ENCODE measurements around the gene MAP2K1.
"Not testable (repeated sequence)": the region's sequence is repeated elsewhere in the genome, so short reads cannot be mapped to it uniquely, and the experiment has no call there.

Gene MAP2K1

GRCh38 chr15:66452971-66453580 lies 66.4 kb downstream of the MAP2K1 start:
- TF ChIP-seq ZNF274 (IDR thresholded peaks at IDR 0.05; ENCODE audit: low read depth, low read length) (no peak), YY1 (IDR thresholded peaks at IDR 0.05; ENCODE audit: insufficient read depth, insufficient read length) (no peak), SUZ12 (IDR thresholded peaks at IDR 0.05; ENCODE audit: extremely low read depth, insufficient read depth, insufficient read length) (no peak)
- Histone ChIP-seq H3K36me3 (ENCODE audit: insufficient read depth, insufficient read length, low read length) (peaks cover 24% of the 10 kb centered on the region), H3K27me3 (ENCODE audit: insufficient read depth, insufficient read length) (no peaks in the 10 kb centered on the region), H3K9ac (ENCODE audit: insufficient read length, low read depth) (no peak overlapping the region), H3K4me3 (ENCODE audit: insufficient read length, low read depth) (no peak overlapping the region), H3K4me1 (ENCODE audit: insufficient read depth, insufficient read length) (no peaks in the 10 kb centered on the region), H3K9me3 (ENCODE audit: insufficient read depth, low read length) (no peaks in the 10 kb centered on the region)
- DNase-seq (ENCODE audit: low read depth, low spot score), result no peak

DNA sequence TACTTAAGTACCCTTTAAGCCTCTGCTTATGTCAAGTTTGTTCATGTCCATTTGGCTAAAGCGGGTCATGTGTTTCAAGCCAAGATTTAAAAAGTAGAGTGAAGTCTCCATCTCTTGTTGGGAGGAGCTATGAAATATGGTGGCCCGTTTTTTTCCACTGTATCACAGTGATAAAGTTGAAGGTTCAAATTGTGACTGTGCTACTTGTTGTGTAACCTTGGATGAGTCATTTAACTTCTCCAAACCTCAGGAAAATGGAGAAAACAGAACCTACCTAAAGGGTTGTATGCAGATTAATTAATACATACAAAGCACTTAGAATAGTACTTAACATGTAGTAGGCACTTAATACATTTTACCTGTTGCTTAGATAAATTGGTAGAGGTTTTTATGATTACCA lies 67.4 kb downstream of the MAP2K1 start:
- H3K4me1 ChIP-seq (ENCODE audit: insufficient read depth, insufficient read length), result no peaks in the 10 kb centered on the region
- H3K4me3 ChIP-seq (ENCODE audit: insufficient read length, low read depth), result no peak overlapping the region
- no peaks in the 10 kb centered on the region for H3K9me3 ChIP-seq (ENCODE audit: insufficient read depth, low read length)
- no peak overlapping the region for H3K9ac ChIP-seq (ENCODE audit: insufficient read length, low read depth)
- H3K36me3 ChIP-seq (ENCODE audit: insufficient read depth, insufficient read length, low read length), result peaks cover 21% of the 10 kb centered on the region
- H3K27me3 ChIP-seq (ENCODE audit: insufficient read depth, insufficient read length), result no peaks in the 10 kb centered on the region
- DNase-seq (ENCODE audit: low read depth, low spot score), result no peak
- TF ChIP-seq YY1 (IDR thresholded peaks at IDR 0.05; ENCODE audit: insufficient read depth, insufficient read length) (no peak), ZNF274 (IDR thresholded peaks at IDR 0.05; ENCODE audit: low read depth, low read length) (no peak), SUZ12 (IDR thresholded peaks at IDR 0.05; ENCODE audit: extremely low read depth, insufficient read depth, insufficient read length) (no peak)

DNA sequence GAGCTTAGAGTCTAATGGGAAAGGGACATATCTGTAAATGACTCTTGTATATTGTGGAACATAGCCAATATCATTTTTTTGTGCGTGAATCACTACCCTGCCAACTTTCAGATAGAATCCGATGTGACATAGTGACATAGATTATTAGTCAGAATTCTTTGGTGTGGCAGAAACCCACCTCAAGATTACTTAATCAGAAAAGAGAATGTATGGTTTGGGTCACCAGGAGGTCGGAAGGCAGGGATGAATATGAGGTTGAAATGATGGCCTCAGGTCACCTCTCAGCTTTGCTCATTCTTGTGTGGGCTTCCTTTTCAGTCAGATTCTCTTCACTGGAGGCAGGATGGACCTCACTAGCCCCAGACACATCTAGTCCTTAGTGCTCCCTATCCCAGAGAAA lies 69.5 kb downstream of the MAP2K1 start:
- no peak overlapping the region for H3K4me3 ChIP-seq (ENCODE audit: insufficient read length, low read depth)
- H3K4me1 ChIP-seq (ENCODE audit: insufficient read depth, insufficient read length), result no peaks in the 10 kb centered on the region

GRCh38 chr15:66459818-66460615 lies 73.3 kb downstream of the MAP2K1 start:
- no peak for TF ChIP-seq ZNF274 (IDR thresholded peaks at IDR 0.05; ENCODE audit: low read depth, low read length)
- no peak for TF ChIP-seq YY1 (IDR thresholded peaks at IDR 0.05; ENCODE audit: insufficient read depth, insufficient read length)
- no peak for TF ChIP-seq SUZ12 (IDR thresholded peaks at IDR 0.05; ENCODE audit: extremely low read depth, insufficient read depth, insufficient read length)
- peaks cover 19% of the 10 kb centered on the region for H3K36me3 ChIP-seq (ENCODE audit: insufficient read depth, insufficient read length, low read length)
- H3K9ac ChIP-seq (ENCODE audit: insufficient read length, low read depth), result no peak overlapping the region
- no peaks in the 10 kb centered on the region for H3K4me1 ChIP-seq (ENCODE audit: insufficient read depth, insufficient read length)
- DNase-seq (ENCODE audit: low read depth, low spot score), result no peak
- H3K9me3 ChIP-seq (ENCODE audit: insufficient read depth, low read length), result 0 out of 2 replicates have a peak, but pooled peaks cover 3% of the 10 kb centered on the region
- no peaks in the 10 kb centered on the region for H3K27me3 ChIP-seq (ENCODE audit: insufficient read depth, insufficient read length)
- no peak overlapping the region for H3K4me3 ChIP-seq (ENCODE audit: insufficient read length, low read depth)

More for the DNA sequence above, 69.5 kb downstream of the MAP2K1 start:
- TF ChIP-seq ZNF274 (IDR thresholded peaks at IDR 0.05; ENCODE audit: low read depth, low read length), result no peak
- no peak for TF ChIP-seq SUZ12 (IDR thresholded peaks at IDR 0.05; ENCODE audit: extremely low read depth, insufficient read depth, insufficient read length)
- no peak for TF ChIP-seq YY1 (IDR thresholded peaks at IDR 0.05; ENCODE audit: insufficient read depth, insufficient read length)
- no peaks in the 10 kb centered on the region for H3K27me3 ChIP-seq (ENCODE audit: insufficient read depth, insufficient read length)
- DNase-seq (ENCODE audit: low read depth, low spot score), result no peak
- H3K9ac ChIP-seq (ENCODE audit: insufficient read length, low read depth), result no peak overlapping the region
- H3K36me3 ChIP-seq (ENCODE audit: insufficient read depth, insufficient read length, low read length), result peaks cover 26% of the 10 kb centered on the region
- no peaks in the 10 kb centered on the region for H3K9me3 ChIP-seq (ENCODE audit: insufficient read depth, low read length)

DNA sequence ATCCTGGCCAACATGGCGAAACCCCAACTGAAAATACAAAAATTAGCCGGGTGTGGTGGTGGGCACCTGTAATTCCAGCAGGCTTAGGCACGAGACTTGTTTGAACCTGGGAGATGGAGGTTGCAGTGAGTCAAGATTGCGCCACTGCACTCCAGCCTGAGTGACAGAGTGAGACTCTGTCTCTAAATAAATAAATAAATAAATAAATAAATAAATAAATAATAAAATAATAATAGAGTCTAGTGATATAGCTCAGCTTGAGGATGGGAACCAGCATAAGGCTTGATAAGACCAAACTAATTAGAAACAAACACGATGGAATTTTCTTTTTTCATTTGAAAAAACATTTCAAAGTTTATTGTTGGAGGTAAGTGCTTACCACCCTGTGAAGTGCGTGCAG lies 74.6 kb downstream of the MAP2K1 start:
- H3K4me3 ChIP-seq (ENCODE audit: insufficient read length, low read depth); H3K4me1 ChIP-seq (ENCODE audit: insufficient read depth, insufficient read length); H3K9ac ChIP-seq (ENCODE audit: insufficient read length, low read depth); H3K27me3 ChIP-seq (ENCODE audit: insufficient read depth, insufficient read length); DNase-seq (ENCODE audit: low read depth, low spot score): not testable (repeated sequence)
- H3K36me3 ChIP-seq (ENCODE audit: insufficient read depth, insufficient read length, low read length), result peaks cover 18% of the 10 kb centered on the region
- H3K9me3 ChIP-seq (ENCODE audit: insufficient read depth, low read length), result peaks cover 13% of the 10 kb centered on the region

- TF ChIP-seq SUZ12 (IDR thresholded peaks at IDR 0.05; ENCODE audit: extremely low read depth, insufficient read depth, insufficient read length) (no peak), YY1 (IDR thresholded peaks at IDR 0.05; ENCODE audit: insufficient read depth, insufficient read length) (no peak), ZNF274 (IDR thresholded peaks at IDR 0.05; ENCODE audit: low read depth, low read length) (no peak)
- Histone ChIP-seq H3K4me1 (ENCODE audit: insufficient read depth, insufficient read length) (no peaks in the 10 kb centered on the region), H3K9me3 (ENCODE audit: insufficient read depth, low read length) (peaks cover 15% of the 10 kb centered on the region), H3K36me3 (ENCODE audit: insufficient read depth, insufficient read length, low read length) (peaks cover 18% of the 10 kb centered on the region), H3K4me3 (ENCODE audit: insufficient read length, low read depth) (no peak overlapping the region), H3K9ac (ENCODE audit: insufficient read length, low read depth) (no peak overlapping the region), H3K27me3 (ENCODE audit: insufficient read depth, insufficient read length) (no peaks in the 10 kb centered on the region)
- DNase-seq (ENCODE audit: low read depth, low spot score), result no peak
Observed at GRCh38 chr15:66461917-66462316, 75.2 kb downstream of the MAP2K1 start.

DNA sequence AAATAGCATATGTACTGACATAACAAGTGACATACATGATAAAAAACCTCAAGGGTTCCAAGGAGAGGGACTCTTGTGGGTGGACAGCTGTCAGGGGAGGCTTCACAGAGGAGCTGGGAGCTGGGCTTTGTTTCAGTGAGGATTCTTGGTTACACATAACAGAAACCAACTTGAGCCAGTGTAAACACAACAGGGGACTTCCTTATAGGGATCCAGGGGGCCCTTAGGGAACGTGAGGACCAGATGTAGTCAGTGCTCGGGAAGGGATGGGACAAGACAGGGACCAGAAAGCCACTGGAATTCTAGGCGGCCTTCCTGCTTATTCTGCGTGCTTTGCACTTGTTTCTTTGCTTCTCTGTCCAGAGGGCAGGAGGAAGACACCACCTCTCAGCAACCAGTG lies 75.9 kb downstream of the MAP2K1 start:
- Histone ChIP-seq H3K9me3 (ENCODE audit: insufficient read depth, low read length) (peaks cover 15% of the 10 kb centered on the region), H3K27me3 (ENCODE audit: insufficient read depth, insufficient read length) (no peaks in the 10 kb centered on the region), H3K9ac (ENCODE audit: insufficient read length, low read depth) (no peak overlapping the region), H3K4me3 (ENCODE audit: insufficient read length, low read depth) (no peak overlapping the region), H3K4me1 (ENCODE audit: insufficient read depth, insufficient read length) (no peaks in the 10 kb centered on the region), H3K36me3 (ENCODE audit: insufficient read depth, insufficient read length, low read length) (peaks cover 18% of the 10 kb centered on the region)
- no peak for DNase-seq (ENCODE audit: low read depth, low spot score)
- TF ChIP-seq ZNF274 (IDR thresholded peaks at IDR 0.05; ENCODE audit: low read depth, low read length) (no peak), SUZ12 (IDR thresholded peaks at IDR 0.05; ENCODE audit: extremely low read depth, insufficient read depth, insufficient read length) (no peak), YY1 (IDR thresholded peaks at IDR 0.05; ENCODE audit: insufficient read depth, insufficient read length) (no peak)

GRCh38 chr15:66465294-66465693 lies 78.6 kb downstream of the MAP2K1 start:
- not testable (repeated sequence) for H3K27me3 ChIP-seq (ENCODE audit: insufficient read depth, insufficient read length); H3K4me3 ChIP-seq (ENCODE audit: insufficient read length, low read depth)
- H3K36me3 ChIP-seq (ENCODE audit: insufficient read depth, insufficient read length, low read length), result peaks cover 13% of the 10 kb centered on the region

GRCh38 chr15:66467162-66468040 lies 80.7 kb downstream of the MAP2K1 start:
- not testable (repeated sequence) for H3K9ac ChIP-seq (ENCODE audit: insufficient read length, low read depth); DNase-seq (ENCODE audit: low read depth, low spot score); H3K4me1 ChIP-seq (ENCODE audit: insufficient read depth, insufficient read length); H3K4me3 ChIP-seq (ENCODE audit: insufficient read length, low read depth); H3K27me3 ChIP-seq (ENCODE audit: insufficient read depth, insufficient read length); H3K36me3 ChIP-seq (ENCODE audit: insufficient read depth, insufficient read length, low read length)
- H3K9me3 ChIP-seq (ENCODE audit: insufficient read depth, low read length), result peaks cover 15% of the 10 kb centered on the region

More at GRCh38 chr15:66465294-66465693, 78.6 kb downstream of the MAP2K1 start:
- not testable (repeated sequence) for DNase-seq (ENCODE audit: low read depth, low spot score); H3K9ac ChIP-seq (ENCODE audit: insufficient read length, low read depth); H3K4me1 ChIP-seq (ENCODE audit: insufficient read depth, insufficient read length)
- H3K9me3 ChIP-seq (ENCODE audit: insufficient read depth, low read length), result peaks cover 15% of the 10 kb centered on the region

All from NT2/D1 (cell line).